ENCODE data around the gene SUN5. TPM values are rescaled to one million over a fixed set of nuclear protein-coding genes. Genes with fewer than 3 reads are reported as not detected.

The SUN5 gene
- total RNA-seq, 1 experiment from 2014 or later: not detected

- intact Hi-C loops (cut with micrococcal nuclease): no loop called here
- Histone ChIP-seq H3K36me3 (ENCODE audit: low read depth, low read length) (no peaks in the 10 kb centered on the region), H2AFZ (ENCODE audit: low read length) (no peak overlapping the region), H3K9ac (ENCODE audit: low read length) (no peak overlapping the region), H3K79me2 (ENCODE audit: low read length) (no peaks in the 10 kb centered on the region), H3K4me1 (ENCODE audit: insufficient read depth, low read length) (no peaks in the 10 kb centered on the region), H3K9me3 (ENCODE audit: low read length) (no peaks in the 10 kb centered on the region), H4K20me1 (ENCODE audit: low read length) (no peaks in the 10 kb centered on the region), H3K9me2 (replicated peaks; ENCODE audit: low read length) (no peaks in the 10 kb centered on the region), H3K27ac (ENCODE audit: low read length) (no peak overlapping the region), H3K4me2 (ENCODE audit: low read length) (no peak overlapping the region), H3K4me3 (ENCODE audit: low read length) (no peak overlapping the region), H3F3A (ENCODE audit: low read length, unreplicated experiment) (no peaks in the 10 kb centered on the region), H3K27me3 (ENCODE audit: low read length) (peaks cover 8% of the 10 kb centered on the region; the same call in 1 of the 2 replicates)
- ChIA-PET POLR2A (ENCODE audit: unreplicated experiment) (no interaction called here), CTCF (no interaction called here)
- no peak for DNase-seq
- BruUV-seq (replicated peaks): no TSS peak
- no peak for ATAC-seq
- TF ChIP-seq EZH2 (IDR thresholded peaks at IDR 0.05; ENCODE audit: low read length, unreplicated experiment): no peak
- no peak for TF ChIP-seq CTCF (conservative IDR thresholded peaks at IDR 0.05; ENCODE audit: low read depth, low read length)
- no peak for TF ChIP-seq EZH2phosphoT487 (IDR thresholded peaks at IDR 0.05; ENCODE audit: borderline replicate concordance, low read length)
Observed at GRCh38 chr20:33023439-33024242, 19.4 kb upstream of the SUN5 start.

DNA sequence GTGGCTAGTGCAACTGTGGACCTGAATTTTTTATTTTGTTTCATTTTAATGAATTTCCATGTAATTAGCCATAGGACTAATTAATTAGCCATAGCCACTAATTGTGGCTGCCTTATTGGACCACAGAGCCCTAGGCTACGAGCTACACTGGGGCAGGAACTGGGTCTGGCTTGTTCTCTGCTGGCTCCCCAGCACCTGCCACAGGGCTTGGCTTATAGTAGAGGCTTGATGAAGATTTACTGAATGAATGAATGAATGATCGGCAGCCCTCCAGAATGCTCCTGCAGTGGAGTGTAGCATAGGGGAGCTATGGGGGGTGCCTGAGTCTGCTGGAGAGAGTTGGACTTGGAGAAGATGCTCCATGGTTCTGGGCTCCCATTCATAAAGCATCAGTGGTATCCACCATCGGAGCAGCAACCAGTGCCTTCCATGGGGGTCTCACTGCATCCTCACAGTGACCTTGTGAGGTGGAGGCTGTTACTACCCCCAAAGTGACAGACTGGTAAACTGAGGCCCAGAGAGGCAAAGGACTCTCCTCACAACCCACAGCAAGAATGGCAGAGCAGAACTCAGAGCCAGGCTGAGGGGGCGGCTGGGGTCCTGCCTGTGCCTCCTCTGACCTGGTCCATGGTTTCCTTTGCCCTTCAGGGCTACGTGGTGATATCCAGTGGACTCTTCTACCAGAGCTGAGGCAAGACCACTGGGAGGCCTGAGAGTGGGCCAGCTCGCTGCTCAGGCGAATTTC lies 18.6 kb upstream of the SUN5 start:
- no peak overlapping the region for H2AFZ ChIP-seq (ENCODE audit: low read length)
- no peaks in the 10 kb centered on the region for H3K4me1 ChIP-seq (ENCODE audit: insufficient read depth, low read length)
- H3K9me2 ChIP-seq (replicated peaks; ENCODE audit: low read length): no peaks in the 10 kb centered on the region
- no peaks in the 10 kb centered on the region for H3F3A ChIP-seq (ENCODE audit: low read length, unreplicated experiment)
- H3K4me3 ChIP-seq (ENCODE audit: low read length): no peak overlapping the region
- no peaks in the 10 kb centered on the region for H3K9me3 ChIP-seq (ENCODE audit: low read length)
- H3K27ac ChIP-seq (ENCODE audit: low read length): no peak overlapping the region
- H3K79me2 ChIP-seq (ENCODE audit: low read length): no peaks in the 10 kb centered on the region
- no peak overlapping the region for H3K9ac ChIP-seq (ENCODE audit: low read length)
- POLR2A ChIA-PET (ENCODE audit: unreplicated experiment): no interaction called here
- no peak overlapping the region for H3K4me2 ChIP-seq (ENCODE audit: low read length)
- no peaks in the 10 kb centered on the region for H4K20me1 ChIP-seq (ENCODE audit: low read length)
- no peak for TF ChIP-seq EZH2phosphoT487 (IDR thresholded peaks at IDR 0.05; ENCODE audit: borderline replicate concordance, low read length)
- TF ChIP-seq CTCF (conservative IDR thresholded peaks at IDR 0.05; ENCODE audit: low read depth, low read length): no peak
- no peak for TF ChIP-seq EZH2 (IDR thresholded peaks at IDR 0.05; ENCODE audit: low read length, unreplicated experiment)
- peaks cover 15% of the 10 kb centered on the region for H3K27me3 ChIP-seq (ENCODE audit: low read length)
- DNase-seq: no peak
- intact Hi-C loops (cut with micrococcal nuclease): no loop called here
- CTCF ChIA-PET: no interaction called here
- H3K36me3 ChIP-seq (ENCODE audit: low read depth, low read length): no peaks in the 10 kb centered on the region
- no TSS peak for BruUV-seq (replicated peaks)
- ATAC-seq: no peak

GRCh38 chr20:33022289-33022688 lies 18.1 kb upstream of the SUN5 start:
- DNase-seq (no peak), ATAC-seq (no peak)
- intact Hi-C loops (cut with micrococcal nuclease): no loop called here
- H3K9me2 ChIP-seq (replicated peaks; ENCODE audit: low read length): no peaks in the 10 kb centered on the region
- no peak for TF ChIP-seq CTCF (conservative IDR thresholded peaks at IDR 0.05; ENCODE audit: low read depth, low read length)
- no peak for TF ChIP-seq EZH2 (IDR thresholded peaks at IDR 0.05; ENCODE audit: low read length, unreplicated experiment)
- TF ChIP-seq EZH2phosphoT487 (IDR thresholded peaks at IDR 0.05; ENCODE audit: borderline replicate concordance, low read length): no peak
- no peak overlapping the region for H3K4me2 ChIP-seq (ENCODE audit: low read length)
- no peaks in the 10 kb centered on the region for H3K4me1 ChIP-seq (ENCODE audit: insufficient read depth, low read length)
- no peaks in the 10 kb centered on the region for H4K20me1 ChIP-seq (ENCODE audit: low read length)
- no peaks in the 10 kb centered on the region for H3K9me3 ChIP-seq (ENCODE audit: low read length)
- BruUV-seq (replicated peaks): no TSS peak
- H3F3A ChIP-seq (ENCODE audit: low read length, unreplicated experiment): no peaks in the 10 kb centered on the region
- ChIA-PET CTCF (no interaction called here), POLR2A (ENCODE audit: unreplicated experiment) (no interaction called here)
- H3K79me2 ChIP-seq (ENCODE audit: low read length): no peaks in the 10 kb centered on the region
- H3K4me3 ChIP-seq (ENCODE audit: low read length): no peak overlapping the region
- H3K27me3 ChIP-seq (ENCODE audit: low read length): peaks cover 18% of the 10 kb centered on the region
- no peaks in the 10 kb centered on the region for H3K36me3 ChIP-seq (ENCODE audit: low read depth, low read length)
- no peak overlapping the region for H2AFZ ChIP-seq (ENCODE audit: low read length)
- no peak overlapping the region for H3K27ac ChIP-seq (ENCODE audit: low read length)
- no peak overlapping the region for H3K9ac ChIP-seq (ENCODE audit: low read length)
